GM19395 (cell line): Measurements from ENCODE around the gene IL17REL.
A peak's percentile ranks its signal among the peaks of the same experiment; 100 is the strongest.
"Not testable (repeated sequence)": the region's sequence is repeated elsewhere in the genome, so short reads cannot be mapped to it uniquely, and the experiment has no call there.

Experiments used
- ATAC-seq: cut with Tn5 transposase; IDR thresholded peaks from one replicate; pipeline ENCODE4 v1.9.1; 2021; ENCODE audit warnings: mild to moderate bottlenecking, moderate library complexity; ENCODE audit not compliant: unreplicated experiment

Gene IL17REL

DNA sequence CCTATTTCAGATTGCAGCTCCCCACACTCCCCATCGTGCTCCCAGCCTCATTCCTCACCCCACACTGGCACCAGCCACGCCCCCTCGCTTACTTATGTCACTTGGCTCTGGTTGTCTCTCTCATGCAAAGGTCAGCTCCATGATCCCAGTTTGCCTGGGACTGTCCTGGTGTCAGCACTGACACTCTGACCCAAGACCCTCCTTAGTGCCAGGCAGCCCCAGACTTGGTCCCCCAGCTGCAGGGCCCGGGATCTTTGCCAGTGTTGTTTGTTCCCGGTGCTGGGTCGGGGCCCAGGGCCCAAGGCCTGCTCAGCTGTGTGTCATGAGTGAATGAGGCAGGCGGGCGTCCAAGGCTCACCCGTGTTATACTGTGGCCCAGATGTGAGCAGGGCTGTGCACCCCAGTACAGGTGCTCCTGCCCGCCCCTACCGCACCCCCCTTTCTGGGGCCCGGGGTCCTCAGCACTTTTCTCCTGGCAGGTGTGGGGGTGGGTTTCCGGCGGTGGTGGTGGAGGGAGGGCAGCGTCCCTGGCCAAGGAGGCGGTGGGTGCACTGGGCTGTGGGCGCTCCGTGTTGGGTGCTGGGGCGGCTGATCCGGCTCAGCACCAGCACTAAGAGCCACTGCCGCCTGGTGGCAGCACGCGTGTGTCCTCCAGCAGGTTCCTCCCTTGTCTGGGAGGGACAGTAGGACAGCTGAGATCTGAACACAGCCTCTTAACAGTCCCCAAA lies 19.5 kb downstream of the IL17REL start:
- no peak for ATAC-seq

- no peak for ATAC-seq
These were observed 20.5 kb downstream of the IL17REL start for GRCh38 chr22:49991907-49992533.

DNA sequence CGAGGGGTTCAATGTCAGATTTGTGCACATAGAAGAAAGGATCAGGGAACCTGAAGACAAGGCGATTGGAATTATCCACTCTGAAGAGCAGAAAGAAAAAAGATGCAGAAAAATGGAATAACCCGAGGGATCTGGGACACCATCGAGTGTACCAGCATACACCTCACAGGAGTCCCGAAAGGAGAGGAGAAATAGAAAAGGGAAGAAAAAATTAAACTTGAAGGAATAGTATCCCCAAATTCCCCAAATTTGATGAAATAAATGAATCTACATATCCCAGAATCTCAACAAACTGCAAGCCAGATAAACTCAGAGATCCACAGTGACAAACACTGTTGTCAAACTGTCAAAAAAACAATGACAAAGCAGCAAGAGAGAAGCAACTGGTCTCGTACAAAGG lies 21.4 kb downstream of the IL17REL start:
- no peak for ATAC-seq

GRCh38 chr22:49989826-49990225 lies 22.7 kb downstream of the IL17REL start:
- ATAC-seq: not testable (repeated sequence)

DNA sequence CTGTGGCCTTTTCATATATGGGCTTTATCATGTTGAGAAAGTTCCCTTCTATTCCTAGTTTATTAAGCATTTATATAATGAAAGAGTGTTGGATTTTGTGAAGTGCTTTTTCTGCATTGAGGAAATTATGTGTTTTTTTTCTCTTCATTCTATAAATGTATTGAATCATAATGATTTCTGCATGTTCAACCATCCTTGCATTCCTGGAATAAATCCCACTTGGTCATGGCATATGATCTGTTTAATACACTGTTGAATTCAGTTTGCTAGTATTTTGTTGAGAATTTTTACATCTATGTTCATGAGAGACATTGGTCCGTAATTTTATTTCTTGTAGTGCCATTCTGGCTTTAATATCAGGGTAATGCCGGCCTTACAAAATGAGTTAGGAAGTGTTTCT lies 26.2 kb downstream of the IL17REL start:
- ATAC-seq: no peak

- no peak for ATAC-seq
These were observed 29.2 kb downstream of the IL17REL start for GRCh38 chr22:49983148-49984042.

GRCh38 chr22:49981799-49982198 lies 30.8 kb downstream of the IL17REL start:
- not testable (repeated sequence) for ATAC-seq

GRCh38 chr22:49979587-49980264 lies 32.8 kb downstream of the IL17REL start:
- no peak for ATAC-seq

- ATAC-seq: no peak
These were observed 35.0 kb downstream of the IL17REL start for GRCh38 chr22:49977578-49977977.

DNA sequence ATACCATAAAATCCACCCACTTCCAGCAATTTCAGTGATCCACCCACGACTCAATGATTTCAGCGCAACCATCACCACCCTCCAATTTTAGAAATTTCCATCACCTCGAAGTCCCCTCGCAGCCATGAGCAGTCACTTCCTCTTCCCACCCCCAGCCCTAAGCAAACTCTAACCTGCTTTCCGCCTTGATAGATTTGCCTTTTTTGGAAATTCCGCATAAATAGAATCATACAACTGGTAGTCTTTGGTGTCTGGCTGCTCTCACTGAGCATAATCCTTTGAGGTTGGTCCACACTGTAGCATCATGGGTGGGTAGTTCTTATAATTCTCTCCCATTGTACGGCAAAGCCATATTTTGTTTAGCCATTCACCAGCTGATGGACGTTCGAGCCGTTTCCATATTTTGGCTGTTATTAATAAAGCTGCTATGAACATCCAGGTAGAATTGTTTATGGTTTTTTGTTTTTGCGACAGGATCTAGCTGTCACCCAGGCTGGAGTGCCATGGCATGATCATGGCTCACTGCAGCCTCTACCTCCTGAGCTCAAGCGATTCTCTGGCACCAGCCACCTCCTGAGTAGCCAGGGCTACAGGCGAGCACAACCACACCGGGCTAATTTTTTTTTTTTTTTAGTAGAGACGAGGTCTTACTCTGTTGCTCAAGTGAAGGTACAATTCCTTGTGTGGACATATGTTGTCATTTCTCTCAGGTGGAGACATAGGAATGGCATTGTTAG lies 36.0 kb downstream of the IL17REL start:
- ATAC-seq: no peak

GRCh38 chr22:49975543-49976389 lies 36.8 kb downstream of the IL17REL start:
- no peak for ATAC-seq

- no peak for ATAC-seq
These were observed 39.3 kb downstream of the IL17REL start for GRCh38 chr22:49973018-49973961.

GRCh38 chr22:49972163-49973017 lies 40.2 kb downstream of the IL17REL start:
- no peak for ATAC-seq

DNA sequence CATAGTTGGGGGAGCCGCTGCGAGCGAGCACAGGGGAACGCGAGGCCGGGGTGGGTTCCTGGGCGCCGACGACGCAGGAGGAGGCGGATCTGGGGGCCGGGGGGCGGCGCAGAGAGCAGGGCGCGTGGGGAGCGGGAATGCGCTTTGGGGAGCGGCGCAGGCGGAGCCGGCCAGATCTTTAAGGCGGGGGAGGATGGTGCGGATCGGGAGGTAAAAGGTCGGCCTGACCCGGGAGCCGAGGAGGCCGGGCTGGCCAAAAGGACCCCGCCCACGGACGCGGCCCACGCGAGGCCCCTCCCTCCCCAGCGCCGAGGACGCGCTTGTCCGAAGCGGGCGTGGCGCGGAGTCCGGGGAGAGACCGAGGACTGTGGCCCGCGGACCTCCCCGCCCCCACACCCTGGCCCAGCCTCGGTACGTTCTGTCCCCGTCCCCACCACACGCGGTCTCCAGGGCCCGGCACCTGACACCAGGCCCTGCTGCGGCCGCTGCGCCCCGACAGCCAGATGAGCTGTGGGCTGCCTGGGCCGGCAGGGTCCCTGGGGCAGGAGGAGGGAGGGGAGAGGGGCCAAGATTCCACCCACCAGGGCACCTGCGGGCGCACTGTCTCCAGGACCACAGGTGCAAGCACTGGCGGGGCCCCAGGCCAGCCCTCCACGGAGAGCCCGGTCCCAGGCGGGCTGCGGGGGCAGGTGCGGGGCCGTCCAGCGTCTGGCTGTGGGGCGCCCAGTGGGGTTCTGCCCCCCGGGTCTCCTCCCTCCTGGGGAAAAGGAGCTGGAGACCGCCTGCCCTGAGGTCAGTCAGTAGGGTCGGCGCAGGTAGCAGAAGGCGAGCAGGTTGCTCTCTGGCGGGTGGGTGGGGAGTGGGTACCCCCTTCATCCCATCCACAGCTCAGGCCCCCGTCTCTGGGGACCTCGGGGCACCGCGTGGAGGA lies 41.1 kb downstream of the IL17REL start:
- peak; percentile 26 for ATAC-seq

DNA sequence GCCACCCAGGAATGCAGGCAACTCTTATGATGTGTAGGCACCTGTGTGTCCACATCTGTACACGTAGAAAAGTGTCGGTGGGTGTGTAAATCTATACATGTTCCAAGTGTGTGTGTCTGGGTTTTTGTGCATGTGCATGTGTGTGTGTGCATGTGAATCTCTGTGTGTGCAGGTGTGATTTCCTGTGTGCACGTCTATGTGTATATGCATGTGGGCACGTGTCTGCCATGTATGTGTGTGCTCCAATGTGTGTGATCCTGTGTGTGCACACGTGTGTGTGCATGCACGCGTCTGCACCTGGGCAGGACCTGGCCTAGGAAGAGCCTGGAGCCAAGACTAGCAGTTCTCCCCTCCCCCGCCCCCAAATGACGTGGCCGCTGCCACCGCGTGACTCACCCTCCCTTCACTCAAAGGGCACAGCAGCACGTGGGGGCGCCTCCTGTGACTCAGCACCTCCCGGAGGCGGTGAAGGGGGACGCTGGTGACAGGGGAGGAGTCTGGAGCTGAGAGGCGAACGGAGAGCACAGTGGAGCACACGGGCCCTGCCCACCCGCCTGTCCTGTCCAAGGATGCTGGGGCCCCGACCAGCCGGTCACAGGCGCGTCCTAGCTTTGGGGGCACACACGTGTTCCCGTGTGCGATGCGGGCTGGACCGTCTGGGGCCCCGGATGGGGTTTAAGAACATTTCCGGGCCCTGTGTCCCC lies 41.9 kb downstream of the IL17REL start:
- ATAC-seq: peak; percentile 52
